GM08714 (cell line): ENCODE measurements around the gene CCNT1.
"Not testable (repeated sequence)": the region's sequence is repeated elsewhere in the genome, so short reads cannot be mapped to it uniquely, and the experiment has no call there.

ENCODE experiments used
- H3K4me3 ChIP-seq: fragments of 200-500 bp; sonication (Bioruptor generic); 2 replicates; pipeline ENCODE4 v1.5.1; 2014; ENCODE audit warnings: mild to moderate bottlenecking, low read length, inconsistent platforms
- ZNF274 ChIP-seq: IDR thresholded peaks from 2 replicates; pipeline ENCODE4 v1.6.1; 2012; ENCODE audit warnings: mild to moderate bottlenecking, low read depth, low read length

CCNT1 gene

DNA sequence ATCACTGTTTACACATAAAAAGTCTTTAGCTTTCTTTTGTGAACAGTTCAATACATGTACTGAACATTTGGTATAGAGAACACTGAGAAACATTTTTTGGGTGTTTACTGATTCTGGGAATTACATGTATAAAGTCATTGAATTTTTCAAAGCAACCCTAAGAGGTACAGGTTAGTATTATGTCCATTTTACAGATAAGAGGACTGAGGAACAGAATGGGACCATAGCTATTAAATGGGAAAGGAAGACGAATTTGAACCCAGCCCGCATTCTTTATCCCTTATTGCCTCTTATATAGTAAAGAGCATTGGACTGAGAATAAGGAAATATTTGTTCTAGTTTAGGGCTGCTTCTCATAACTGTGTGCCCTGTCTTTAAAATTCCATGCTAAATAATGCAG lies 33.6 kb downstream of the CCNT1 start:
- TF ChIP-seq ZNF274, result no peak
- H3K4me3 ChIP-seq, result peak overlapping the region; percentile 68

DNA sequence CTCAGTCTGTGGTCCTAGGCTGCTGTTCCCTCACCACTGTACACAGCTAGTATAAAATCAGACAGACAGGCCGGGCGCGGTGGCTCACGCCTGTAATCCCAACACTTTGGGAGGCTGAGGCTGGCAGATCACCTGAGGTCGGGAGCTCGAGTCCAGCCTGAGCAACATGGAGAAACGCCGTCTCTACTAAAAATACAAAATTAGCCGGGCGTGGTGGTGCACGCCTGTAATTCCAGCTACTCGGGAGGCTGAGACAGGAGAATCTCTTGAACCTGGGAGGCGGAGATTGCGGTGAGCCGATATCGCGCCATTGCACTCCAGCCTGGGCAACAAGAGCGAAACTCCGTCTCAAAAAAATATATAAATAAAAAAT lies 34.0 kb downstream of the CCNT1 start:
- peak overlapping the region; percentile 68 for H3K4me3 ChIP-seq

GRCh38 chr12:48681710-48682532 lies 34.6 kb downstream of the CCNT1 start, which contains the start of gene KANSL2:
Gene KANSL2, minus strand, starts transcription at chr12:48682238. Its CDS starts 606 bp downstream, at chr12:48681632.
- TF ChIP-seq ZNF274, result no peak
- H3K4me3 ChIP-seq, result peak within 1 kb of the TSS; percentile 97

- TF ChIP-seq ZNF274, result no peak
- peak overlapping the region; percentile 97 for H3K4me3 ChIP-seq
These were observed 35.2 kb downstream of the CCNT1 start for GRCh38 chr12:48681399-48681709.

GRCh38 chr12:48680861-48681260 lies 35.6 kb downstream of the CCNT1 start:
- TF ChIP-seq ZNF274, result no peak
- H3K4me3 ChIP-seq, result peak overlapping the region; percentile 97

DNA sequence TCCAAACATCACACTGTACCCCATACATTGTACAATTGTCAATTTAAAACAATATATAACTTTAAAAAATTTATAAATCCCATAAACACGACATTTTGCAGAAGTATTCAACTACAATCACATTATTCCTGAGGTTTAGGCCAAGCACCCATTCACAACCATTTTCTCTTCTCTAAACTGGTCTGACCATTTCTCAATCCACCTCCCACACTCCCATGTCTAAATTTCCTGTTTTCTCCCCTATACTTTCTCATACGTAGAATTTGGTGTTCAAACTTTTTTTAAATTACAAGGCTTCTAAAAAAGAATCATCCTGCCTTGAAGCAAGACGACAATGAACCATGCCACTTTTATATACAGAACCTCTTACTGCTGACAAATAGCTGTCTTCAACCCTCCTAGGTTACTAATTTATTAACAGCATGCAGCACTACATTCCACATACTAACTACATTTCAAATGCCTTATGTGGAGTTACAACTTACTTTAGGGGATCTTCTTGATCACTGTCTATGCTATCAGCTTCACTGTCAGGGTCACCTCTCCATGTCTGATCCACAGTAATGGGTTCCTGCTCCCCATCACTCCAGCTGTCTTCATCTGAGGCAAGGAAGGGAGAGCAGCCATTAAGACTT lies 37.8 kb downstream of the CCNT1 start:
- no peak for TF ChIP-seq ZNF274
- no peak overlapping the region for H3K4me3 ChIP-seq

GRCh38 chr12:48671231-48671856 lies 45.2 kb downstream of the CCNT1 start:
- TF ChIP-seq ZNF274, result no peak
- H3K4me3 ChIP-seq, result no peak overlapping the region

- H3K4me3 ChIP-seq, result no peak overlapping the region
- TF ChIP-seq ZNF274, result no peak
These were observed 47.5 kb downstream of the CCNT1 start for GRCh38 chr12:48668996-48669395.

DNA sequence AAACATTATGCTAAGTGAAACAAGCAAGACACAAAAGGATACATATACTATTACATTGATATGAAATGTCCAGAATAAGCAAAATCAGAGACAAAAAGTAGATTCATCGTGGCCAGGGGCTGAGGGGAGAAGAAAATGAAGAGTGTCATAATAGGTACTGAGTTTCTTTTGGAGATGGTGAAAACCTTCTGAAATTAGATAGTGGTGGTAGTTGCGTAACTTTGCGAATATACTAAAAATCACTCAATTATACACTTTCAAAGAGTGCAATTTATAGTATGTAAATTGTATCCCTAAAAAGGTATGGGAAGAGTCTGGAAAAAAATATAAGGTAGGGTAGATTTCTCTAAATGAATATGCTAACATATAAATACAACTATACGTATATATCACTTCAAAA lies 56.6 kb downstream of the CCNT1 start:
- no peak for TF ChIP-seq ZNF274

GRCh38 chr12:48651681-48652080 lies 64.8 kb downstream of the CCNT1 start:
- no peak overlapping the region for H3K4me3 ChIP-seq
- TF ChIP-seq ZNF274, result no peak

More for the DNA sequence above, 56.6 kb downstream of the CCNT1 start:
- no peak overlapping the region for H3K4me3 ChIP-seq

GRCh38 chr12:48645354-48645753 lies 71.2 kb downstream of the CCNT1 start:
- not testable (repeated sequence) for H3K4me3 ChIP-seq

- no peak for TF ChIP-seq ZNF274
These were observed 73.5 kb downstream of the CCNT1 start for GRCh38 chr12:48643011-48643410.

GRCh38 chr12:48641752-48642555 lies 74.6 kb downstream of the CCNT1 start:
- H3K4me3 ChIP-seq, result not testable (repeated sequence)

More at GRCh38 chr12:48643011-48643410, 73.5 kb downstream of the CCNT1 start:
- no peak overlapping the region for H3K4me3 ChIP-seq

DNA sequence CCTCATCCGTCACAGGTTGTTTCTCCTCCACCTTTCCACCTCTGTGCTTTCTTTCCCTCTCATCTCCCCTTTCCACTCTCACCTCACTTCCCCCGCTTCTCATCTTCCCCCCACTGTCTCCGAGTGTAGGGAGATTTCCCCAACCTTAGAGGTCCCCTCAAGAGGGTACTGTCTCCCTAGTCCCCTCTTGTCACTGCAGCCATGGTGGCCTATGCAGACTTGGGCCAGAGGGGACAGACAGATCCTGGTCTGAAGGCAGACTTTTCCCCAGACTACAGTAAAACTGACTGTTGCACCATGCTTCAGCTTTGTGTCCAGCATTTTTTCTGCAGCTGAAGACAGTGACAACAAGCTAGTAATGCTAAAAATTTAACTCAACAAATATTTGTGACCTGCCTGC lies 75.7 kb downstream of the CCNT1 start:
- no peak for TF ChIP-seq ZNF274
- H3K4me3 ChIP-seq, result no peak overlapping the region

GRCh38 chr12:48640428-48640827 lies 76.1 kb downstream of the CCNT1 start:
- no peak overlapping the region for H3K4me3 ChIP-seq
- no peak for TF ChIP-seq ZNF274
